Measurements from ENCODE around the gene PIGP. TPM values are rescaled to one million over a fixed set of nuclear protein-coding genes. Genes with fewer than 3 reads are reported as not detected.

Gene PIGP
- total and polyA plus RNA-seq, 9 donors, result 13.8 to 78.7 (median 21.0) TPM

DNA sequence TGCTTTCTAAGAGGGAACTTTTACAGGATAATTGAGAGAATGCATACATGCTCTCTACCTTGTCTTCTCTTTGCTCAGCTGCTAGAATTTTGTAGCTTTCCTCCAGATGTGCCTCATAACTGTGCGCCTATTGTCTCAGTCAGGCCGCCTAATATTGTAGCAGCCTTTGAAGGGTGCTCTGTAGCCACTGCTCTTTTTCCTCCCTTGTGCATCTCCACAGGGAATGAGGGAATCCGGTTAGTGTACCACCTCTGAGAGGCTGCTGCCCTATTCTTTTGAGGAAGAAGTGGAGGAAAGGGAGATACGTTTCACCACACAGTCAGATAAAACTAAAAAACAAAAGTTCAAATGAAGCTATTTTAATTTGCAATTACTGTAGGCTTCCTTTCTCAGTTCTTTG lies 22.9 kb upstream of the PIGP start:
- Histone ChIP-seq H3K9me3 (no peaks in the 10 kb centered on the region), H3K36me3 (no peaks in the 10 kb centered on the region), H3K27me3 (no peaks in the 10 kb centered on the region), H3K27ac (no peak overlapping the region), H3K4me3 (no peak overlapping the region), H3K4me1 (ENCODE audit: insufficient read depth) (no peaks in the 10 kb centered on the region)
- intact Hi-C loops (cut with DNase I), result loop anchor here in 1 of 4 donors (5.0 kb wide), 1 partner anchor 664 kb away; no protein-coding TSS in a partner anchor
- WGBS, 3 donors, result 87 to 95% (median 89%) methylated on average over 4 of the region's 4 CpGs
- TF ChIP-seq, protein P1, sequence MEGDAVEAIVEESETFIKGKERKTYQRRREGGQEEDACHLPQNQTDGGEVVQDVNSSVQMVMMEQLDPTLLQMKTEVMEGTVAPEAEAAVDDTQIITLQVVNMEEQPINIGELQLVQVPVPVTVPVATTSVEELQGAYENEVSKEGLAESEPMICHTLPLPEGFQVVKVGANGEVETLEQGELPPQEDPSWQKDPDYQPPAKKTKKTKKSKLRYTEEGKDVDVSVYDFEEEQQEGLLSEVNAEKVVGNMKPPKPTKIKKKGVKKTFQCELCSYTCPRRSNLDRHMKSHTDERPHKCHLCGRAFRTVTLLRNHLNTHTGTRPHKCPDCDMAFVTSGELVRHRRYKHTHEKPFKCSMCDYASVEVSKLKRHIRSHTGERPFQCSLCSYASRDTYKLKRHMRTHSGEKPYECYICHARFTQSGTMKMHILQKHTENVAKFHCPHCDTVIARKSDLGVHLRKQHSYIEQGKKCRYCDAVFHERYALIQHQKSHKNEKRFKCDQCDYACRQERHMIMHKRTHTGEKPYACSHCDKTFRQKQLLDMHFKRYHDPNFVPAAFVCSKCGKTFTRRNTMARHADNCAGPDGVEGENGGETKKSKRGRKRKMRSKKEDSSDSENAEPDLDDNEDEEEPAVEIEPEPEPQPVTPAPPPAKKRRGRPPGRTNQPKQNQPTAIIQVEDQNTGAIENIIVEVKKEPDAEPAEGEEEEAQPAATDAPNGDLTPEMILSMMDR (IDR thresholded peaks at IDR 0.05), result no peak
- TF ChIP-seq EP300 (IDR thresholded peaks at IDR 0.05) (no peak), POLR2A (IDR thresholded peaks at IDR 0.05) (no peak)
- no peak for DNase-seq

DNA sequence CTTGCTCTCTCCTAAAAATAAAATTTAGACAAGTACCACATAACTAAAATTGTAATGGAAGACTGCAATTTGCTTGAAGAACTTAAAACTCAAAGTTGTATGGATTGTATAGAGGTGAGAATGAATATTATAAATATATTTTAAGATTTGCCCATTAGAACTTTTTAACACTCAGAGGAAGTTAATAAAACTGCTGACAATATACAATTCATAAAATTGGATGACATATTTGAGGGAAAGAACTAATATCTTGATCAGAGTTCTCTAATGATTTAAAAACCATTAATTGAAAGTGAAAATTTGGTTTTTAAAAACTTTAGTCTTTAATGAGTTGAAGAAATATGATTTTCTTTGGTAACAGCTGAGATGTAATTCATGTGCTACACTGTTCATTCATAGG lies 21.1 kb upstream of the PIGP start:
- intact Hi-C loops (cut with DNase I), result no loop called here
- Histone ChIP-seq H3K4me3 (no peak overlapping the region), H3K27me3 (no peaks in the 10 kb centered on the region), H3K27ac (no peak overlapping the region), H3K4me1 (ENCODE audit: insufficient read depth) (no peaks in the 10 kb centered on the region), H3K9me3 (no peaks in the 10 kb centered on the region), H3K36me3 (no peaks in the 10 kb centered on the region)
- TF ChIP-seq POLR2A (IDR thresholded peaks at IDR 0.05) (no peak), EP300 (IDR thresholded peaks at IDR 0.05) (no peak)
- TF ChIP-seq, protein P1 (IDR thresholded peaks at IDR 0.05), result no peak
- DNase-seq, result no peak

GRCh38 chr21:37088186-37088735 lies 15.4 kb upstream of the PIGP start:
- H3K27ac ChIP-seq, result no peak overlapping the region

GRCh38 chr21:37087188-37087587 lies 14.3 kb upstream of the PIGP start:
- Histone ChIP-seq H3K27ac (no peak overlapping the region), H3K27me3 (no peaks in the 10 kb centered on the region), H3K4me1 (ENCODE audit: insufficient read depth) (peaks cover 8% of the 10 kb centered on the region), H3K36me3 (no peaks in the 10 kb centered on the region), H3K4me3 (no peak overlapping the region), H3K9me3 (no peaks in the 10 kb centered on the region)
- intact Hi-C loops (cut with DNase I), result no loop called here
- TF ChIP-seq EP300 (IDR thresholded peaks at IDR 0.05), result no peak
- TF ChIP-seq, protein P1 (IDR thresholded peaks at IDR 0.05), result peak in 1 of 3 donors; percentile 13
- TF ChIP-seq POLR2A (IDR thresholded peaks at IDR 0.05), result no peak
- DNase-seq, result no peak
- 40 to 51% (median 43%) methylated on average over 5 of the region's 5 CpGs for WGBS, 3 donors

More at GRCh38 chr21:37088186-37088735, 15.4 kb upstream of the PIGP start:
- H3K4me1 ChIP-seq (ENCODE audit: insufficient read depth), result peaks cover 4% of the 10 kb centered on the region
- no peaks in the 10 kb centered on the region for H3K9me3 ChIP-seq
- 66 to 74% (median 67%) methylated on average over 5 of the region's 5 CpGs for WGBS, 3 donors
- no peak for TF ChIP-seq EP300 (IDR thresholded peaks at IDR 0.05)
- TF ChIP-seq POLR2A (IDR thresholded peaks at IDR 0.05), result no peak
- TF ChIP-seq, protein P1 (IDR thresholded peaks at IDR 0.05), result no peak
- intact Hi-C loops (cut with DNase I), result no loop called here
- H3K27me3 ChIP-seq, result no peaks in the 10 kb centered on the region
- no peaks in the 10 kb centered on the region for H3K36me3 ChIP-seq
- no peak for DNase-seq
- H3K4me3 ChIP-seq, result no peak overlapping the region

All from ovary (tissue), 9 donors.